ENCODE results near the gene ASAP2.

Gene ASAP2

GRCh38 chr2:9205963-9206948, at the start of gene ASAP2:
TSS of gene ASAP2 (plus strand) at chr2:9206812. CDS start at chr2:9207105, 293 bp downstream.
- peak; percentile 96 for DNase-seq (ENCODE audit: low spot score)

- no peak for DNase-seq (ENCODE audit: low spot score)
These were observed 47.5 kb upstream of the ASAP2 start for GRCh38 chr2:9158786-9159779.

- DNase-seq (ENCODE audit: low spot score): peak; percentile 70
These were observed 45.9 kb upstream of the ASAP2 start for GRCh38 chr2:9160732-9161131.

- DNase-seq (ENCODE audit: low spot score): no peak
These were observed 43.8 kb upstream of the ASAP2 start for GRCh38 chr2:9162841-9163240.

GRCh38 chr2:9163306-9164111, 43.1 kb upstream of the ASAP2 start:
- no peak for DNase-seq (ENCODE audit: low spot score)

- no peak for DNase-seq (ENCODE audit: low spot score)
These were observed 42.5 kb upstream of the ASAP2 start for GRCh38 chr2:9164112-9164608.

GRCh38 chr2:9165625-9166024, 41.0 kb upstream of the ASAP2 start:
- no peak for DNase-seq (ENCODE audit: low spot score)

GRCh38 chr2:9166579-9167377, 39.8 kb upstream of the ASAP2 start:
- DNase-seq (ENCODE audit: low spot score): no peak

GRCh38 chr2:9167718-9168657, 38.6 kb upstream of the ASAP2 start:
- no peak for DNase-seq (ENCODE audit: low spot score)

- no peak for DNase-seq (ENCODE audit: low spot score)
These were observed 37.8 kb upstream of the ASAP2 start for GRCh38 chr2:9168821-9169221.

GRCh38 chr2:9169349-9170107, 37.1 kb upstream of the ASAP2 start:
- no peak for DNase-seq (ENCODE audit: low spot score)

- no peak for DNase-seq (ENCODE audit: low spot score)
These were observed 36.0 kb upstream of the ASAP2 start for GRCh38 chr2:9170458-9171130.

GRCh38 chr2:9174771-9175437, 31.7 kb upstream of the ASAP2 start:
- DNase-seq (ENCODE audit: low spot score): peak; percentile 42

GRCh38 chr2:9178110-9178903, 28.3 kb upstream of the ASAP2 start:
- DNase-seq (ENCODE audit: low spot score): no peak

- peak; percentile 49 for DNase-seq (ENCODE audit: low spot score)
These were observed 27.6 kb upstream of the ASAP2 start for GRCh38 chr2:9178904-9179571.

GRCh38 chr2:9179572-9180201, 26.9 kb upstream of the ASAP2 start:
- no peak for DNase-seq (ENCODE audit: low spot score)
